H9 (cell line): ENCODE data around the gene TEX26. TPM values are rescaled to one million over a fixed set of nuclear protein-coding genes. Genes with fewer than 3 reads are reported as not detected.

ENCODE experiments used
- DNase-seq: peaks from one replicate; pipeline ENCODE4 v3.0.0-alpha.2; 2017
- H2AFZ ChIP-seq: one replicate; pipeline ENCODE4 v1.6.1; 2013; ENCODE audit warnings: mild to moderate bottlenecking, low read length, control low read depth, moderate library complexity
- H2AK5ac ChIP-seq: 2 replicates; pipeline ENCODE4 v1.6.1; 2013; ENCODE audit warnings: low read length, control low read depth, mixed read lengths; ENCODE audit not compliant: insufficient read length
- H2BK120ac ChIP-seq: one replicate; pipeline ENCODE4 v1.6.1; 2013; ENCODE audit warnings: low read depth, mild to moderate bottlenecking, low read length, control low read depth, inconsistent platforms; ENCODE audit not compliant: poor library complexity, severe bottlenecking
- H2BK12ac ChIP-seq: 2 replicates; pipeline ENCODE4 v1.6.1; 2013; ENCODE audit warnings: low read length, control low read depth, mixed read lengths, low read depth; ENCODE audit not compliant: insufficient read length
- H2BK15ac ChIP-seq: 2 replicates; pipeline ENCODE4 v1.6.1; 2013; ENCODE audit warnings: low read depth, low read length, control low read depth
- H2BK20ac ChIP-seq: one replicate; pipeline ENCODE4 v1.6.1; 2013; ENCODE audit warnings: low read depth, mild to moderate bottlenecking, low read length, control low read depth, inconsistent platforms; ENCODE audit not compliant: poor library complexity, severe bottlenecking
- H2BK5ac ChIP-seq: 2 replicates; pipeline ENCODE4 v1.6.1; 2013; ENCODE audit warnings: low read length, control low read depth, mixed read lengths; ENCODE audit not compliant: insufficient read length
- H3K14ac ChIP-seq: 2 replicates; pipeline ENCODE4 v1.6.1; 2013; ENCODE audit warnings: low read length, control low read depth; ENCODE audit not compliant: insufficient read depth
- H3K18ac ChIP-seq: 2 replicates; pipeline ENCODE4 v1.6.1; 2013; ENCODE audit warnings: low read depth, mild to moderate bottlenecking, mixed read lengths, low read length, control low read depth; ENCODE audit not compliant: insufficient read length
- H3K23ac ChIP-seq: 2 replicates; pipeline ENCODE4 v1.6.1; 2013; ENCODE audit warnings: low read length, control low read depth, mixed read lengths, low read depth; ENCODE audit not compliant: insufficient read length
- H3K23me2 ChIP-seq: 2 replicates; pipeline ENCODE4 v1.6.1; 2013; ENCODE audit warnings: low read depth, mild to moderate bottlenecking, mixed read lengths, low read length, control low read depth; ENCODE audit not compliant: insufficient read length, poor library complexity, severe bottlenecking
- H3K27ac ChIP-seq: 2 replicates; pipeline ENCODE4 v1.5.1; 2013; ENCODE audit warnings: low read length, control low read depth, mixed read lengths, low read depth; ENCODE audit not compliant: insufficient read length
- H3K27me3 ChIP-seq: 2 replicates; pipeline ENCODE4 v1.6.1; 2013; ENCODE audit warnings: low read length, control low read depth, inconsistent platforms; ENCODE audit not compliant: insufficient read depth
- H3K4ac ChIP-seq: 2 replicates; pipeline ENCODE4 v1.6.1; 2013; ENCODE audit warnings: low read depth, mild to moderate bottlenecking, control low read depth, inconsistent platforms, low read length, moderate library complexity
- H3K4me1 ChIP-seq: 2 replicates; pipeline ENCODE4 v1.6.1; 2013; ENCODE audit warnings: low read length, control low read depth, inconsistent platforms; ENCODE audit not compliant: insufficient read depth
- H3K4me2 ChIP-seq: 2 replicates; pipeline ENCODE4 v1.6.1; 2013; ENCODE audit warnings: low read length, control low read depth, mixed read lengths; ENCODE audit not compliant: insufficient read length, insufficient read depth
- H3K56ac ChIP-seq: 2 replicates; pipeline ENCODE4 v1.6.1; 2013; ENCODE audit warnings: low read depth, mild to moderate bottlenecking, mixed read lengths, low read length, control low read depth; ENCODE audit not compliant: insufficient read length
- H3K79me1 ChIP-seq: 2 replicates; pipeline ENCODE4 v1.6.1; 2013; ENCODE audit warnings: low read depth, mild to moderate bottlenecking, moderate library complexity, low read length, control low read depth, inconsistent platforms; ENCODE audit not compliant: insufficient read depth, poor library complexity, severe bottlenecking
- H3K79me2 ChIP-seq: 2 replicates; pipeline ENCODE4 v1.6.1; 2013; ENCODE audit warnings: low read length, control low read depth, inconsistent platforms; ENCODE audit not compliant: insufficient read depth
- H3K9ac ChIP-seq: 2 replicates; pipeline ENCODE4 v1.6.1; 2013; ENCODE audit warnings: low read length, control low read depth, mixed read lengths; ENCODE audit not compliant: insufficient read length; ENCODE audit errors: extremely low read depth
- H3K9me3 ChIP-seq: one replicate; pipeline ENCODE4 v1.6.1; 2013; ENCODE audit warnings: low read depth, low read length, inconsistent platforms; ENCODE audit not compliant: control insufficient read depth
- H3T11ph ChIP-seq: one replicate; pipeline ENCODE4 v1.6.1; 2013; ENCODE audit warnings: mild to moderate bottlenecking, low read length, control low read depth, inconsistent platforms
- H4K20me1 ChIP-seq: one replicate; pipeline ENCODE4 v1.6.1; 2013; ENCODE audit not compliant: control insufficient read depth, insufficient read length, insufficient read depth
- H4K5ac ChIP-seq: 2 replicates; pipeline ENCODE4 v1.6.1; 2013; ENCODE audit warnings: low read depth, mild to moderate bottlenecking, mixed read lengths, low read length, control low read depth; ENCODE audit not compliant: insufficient read length
- H4K8ac ChIP-seq: replicated peaks from 2 replicates; pipeline ENCODE4 v1.6.1; 2013; ENCODE audit warnings: low read length, control low read depth, mixed read lengths, low read depth; ENCODE audit not compliant: insufficient read length
- H4K91ac ChIP-seq: 2 replicates; pipeline ENCODE4 v1.6.1; 2013; ENCODE audit warnings: low read depth, mild to moderate bottlenecking, moderate library complexity, mixed read lengths, low read length, control low read depth; ENCODE audit not compliant: insufficient read length
- H3K27ac Mint-ChIP-seq, 3 experiments: 2 replicates in 2 of 3; 3 replicates in 1 of 3; pipeline ENCODE4 v1.8.0; 2020 to 2021; ENCODE audit warnings: mixed read lengths in 3 of 3, mild to moderate bottlenecking in 1 of 3, moderate library complexity in 1 of 3
- H3K27me3 Mint-ChIP-seq: 2 replicates; pipeline ENCODE4 v1.8.0; 2021; ENCODE audit warnings: low read depth, mild to moderate bottlenecking, moderate library complexity, mixed read lengths
- H3K36me3 Mint-ChIP-seq, 3 experiments: 2 replicates in 2 of 3; 3 replicates in 1 of 3; pipeline ENCODE4 v1.8.0; 2020 to 2021; ENCODE audit warnings: low read depth in 3 of 3, mixed read lengths in 3 of 3; ENCODE audit not compliant: insufficient read depth in 1 of 3
- H3K4me1 Mint-ChIP-seq, 2 experiments: 2 replicates each; pipeline ENCODE4 v1.8.0; 2020; ENCODE audit warnings: mixed read lengths in 2 of 2
- H3K4me3 Mint-ChIP-seq, 2 experiments: 2 replicates in 1 of 2; 3 replicates in 1 of 2; pipeline ENCODE4 v1.8.0; 2020 to 2021; ENCODE audit warnings: mild to moderate bottlenecking in 2 of 2, mixed read lengths in 2 of 2, moderate library complexity in 1 of 2
- H3K9me3 Mint-ChIP-seq, 2 experiments: 2 replicates in 1 of 2; 3 replicates in 1 of 2; pipeline ENCODE4 v1.8.0; 2020; ENCODE audit warnings: mild to moderate bottlenecking in 2 of 2, mixed read lengths in 2 of 2, moderate library complexity in 1 of 2
- WGBS: extraction: QIAGEN DNeasy Blood & Tissue Kit; methylation state at CpG from one replicate; pipeline ENCODE4 v1.1.7; 2013; ENCODE audit warnings: missing lambda C conversion rate, low lambda C conversion rate, mixed read lengths; ENCODE audit not compliant: insufficient read length; ENCODE audit errors: extremely low coverage; 5-methylcytosine and 5-hydroxymethylcytosine counted together
- total RNA-seq: library from RNA; stranded (reverse); gene quantifications from 2 replicates; pipeline ENCODE4 v1.2.1, GENCODE V29; 2021
- TF ChIP-seq, protein P1 (sequence below): fragments of 200-600 bp; sonication (generic); conservative IDR thresholded peaks from 3 replicates; pipeline ENCODE4 v1.8.0; 2021; ENCODE audit warnings: antibody characterized with exemption, mild to moderate bottlenecking

TEX26 gene
- total RNA-seq, 1 experiment from 2014 or later: not detected

DNA sequence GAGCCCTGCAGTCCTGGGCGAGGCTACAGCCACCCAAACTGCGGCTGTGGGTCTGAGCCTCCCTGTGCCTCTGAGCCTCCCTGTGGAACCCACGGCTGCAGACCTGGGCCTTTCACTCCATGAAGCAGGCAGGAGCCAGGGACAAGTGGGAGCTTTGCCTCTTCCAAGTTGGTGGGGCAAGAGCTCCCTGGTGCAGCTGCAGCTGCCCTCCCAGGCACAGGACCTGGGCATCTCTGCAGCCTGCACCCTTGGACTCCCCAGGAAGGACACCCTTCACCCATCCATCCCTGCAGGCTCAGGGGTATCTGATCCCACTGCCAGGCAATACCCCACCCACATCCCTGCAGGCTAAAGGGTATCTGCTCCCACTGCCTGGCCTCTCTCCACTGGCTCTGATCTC lies 2.3 kb downstream of the TEX26 start:
- no peak overlapping the region for H2BK5ac ChIP-seq
- H3T11ph ChIP-seq: no peak overlapping the region
- TF ChIP-seq, protein P1, sequence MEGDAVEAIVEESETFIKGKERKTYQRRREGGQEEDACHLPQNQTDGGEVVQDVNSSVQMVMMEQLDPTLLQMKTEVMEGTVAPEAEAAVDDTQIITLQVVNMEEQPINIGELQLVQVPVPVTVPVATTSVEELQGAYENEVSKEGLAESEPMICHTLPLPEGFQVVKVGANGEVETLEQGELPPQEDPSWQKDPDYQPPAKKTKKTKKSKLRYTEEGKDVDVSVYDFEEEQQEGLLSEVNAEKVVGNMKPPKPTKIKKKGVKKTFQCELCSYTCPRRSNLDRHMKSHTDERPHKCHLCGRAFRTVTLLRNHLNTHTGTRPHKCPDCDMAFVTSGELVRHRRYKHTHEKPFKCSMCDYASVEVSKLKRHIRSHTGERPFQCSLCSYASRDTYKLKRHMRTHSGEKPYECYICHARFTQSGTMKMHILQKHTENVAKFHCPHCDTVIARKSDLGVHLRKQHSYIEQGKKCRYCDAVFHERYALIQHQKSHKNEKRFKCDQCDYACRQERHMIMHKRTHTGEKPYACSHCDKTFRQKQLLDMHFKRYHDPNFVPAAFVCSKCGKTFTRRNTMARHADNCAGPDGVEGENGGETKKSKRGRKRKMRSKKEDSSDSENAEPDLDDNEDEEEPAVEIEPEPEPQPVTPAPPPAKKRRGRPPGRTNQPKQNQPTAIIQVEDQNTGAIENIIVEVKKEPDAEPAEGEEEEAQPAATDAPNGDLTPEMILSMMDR: no peak
- peaks cover 2% of the 10 kb centered on the region; the same call in 1 of the 2 replicates for H3K4me1 ChIP-seq
- H3K23me2 ChIP-seq: peaks cover 8% of the 10 kb centered on the region
- H2BK15ac ChIP-seq: no peak overlapping the region
- no peak overlapping the region for H2BK120ac ChIP-seq
- H3K4me2 ChIP-seq: no peak overlapping the region
- H4K5ac ChIP-seq: no peak overlapping the region
- H3K4me1 Mint-ChIP-seq: peaks cover 14 to 16% of the 10 kb centered on the region in 2 experiments
- H4K8ac ChIP-seq: no peak overlapping the region
- H4K20me1 ChIP-seq: no peaks in the 10 kb centered on the region
- WGBS: no CpG with 5 or more reads among the region's 3 CpGs
- no peak overlapping the region; the same call in 1 of the 2 replicates for H3K14ac ChIP-seq
- H3K27ac ChIP-seq: no peak overlapping the region
- no peaks in the 10 kb centered on the region for H3K36me3 Mint-ChIP-seq
- no peak overlapping the region for H2AFZ ChIP-seq
- no peak overlapping the region for H2BK20ac ChIP-seq
- H2AK5ac ChIP-seq: no peak overlapping the region
- no peak overlapping the region for H2BK12ac ChIP-seq
- no peak overlapping the region for H3K4ac ChIP-seq
- no peak overlapping the region for H3K56ac ChIP-seq
- no peaks in the 10 kb centered on the region; the same call in 1 of the 2 replicates for H3K27me3 ChIP-seq
- no peaks in the 10 kb centered on the region for H3K79me2 ChIP-seq
- no peak overlapping the region for H3K27ac Mint-ChIP-seq
- H4K91ac ChIP-seq: no peak overlapping the region
- no peak overlapping the region for H3K18ac ChIP-seq
- peaks cover 35% of the 10 kb centered on the region for H3K27me3 Mint-ChIP-seq
- H3K79me1 ChIP-seq: no peaks in the 10 kb centered on the region
- no peak overlapping the region for H3K23ac ChIP-seq
- H3K9ac ChIP-seq: no peak overlapping the region
- H3K9me3 Mint-ChIP-seq: peaks cover 3 to 10% of the 10 kb centered on the region in 2 experiments; a peak in 3 of 5 replicates
- H3K4me3 Mint-ChIP-seq: no peak overlapping the region
- H3K9me3 ChIP-seq: no peaks in the 10 kb centered on the region
- no peak for DNase-seq
